Measurements from ENCODE around the gene KCNQ4. TPM values are rescaled to one million over a fixed set of nuclear protein-coding genes. Genes with fewer than 3 reads are reported as not detected.
A peak's percentile ranks its signal among the peaks of the same experiment; 100 is the strongest.

KCNQ4 gene
- total and polyA plus RNA-seq, 2 donors (not counting 3 experiments of a cell fraction or from before 2014, with no cell fraction given) = 0.06 to 0.07 TPM

DNA sequence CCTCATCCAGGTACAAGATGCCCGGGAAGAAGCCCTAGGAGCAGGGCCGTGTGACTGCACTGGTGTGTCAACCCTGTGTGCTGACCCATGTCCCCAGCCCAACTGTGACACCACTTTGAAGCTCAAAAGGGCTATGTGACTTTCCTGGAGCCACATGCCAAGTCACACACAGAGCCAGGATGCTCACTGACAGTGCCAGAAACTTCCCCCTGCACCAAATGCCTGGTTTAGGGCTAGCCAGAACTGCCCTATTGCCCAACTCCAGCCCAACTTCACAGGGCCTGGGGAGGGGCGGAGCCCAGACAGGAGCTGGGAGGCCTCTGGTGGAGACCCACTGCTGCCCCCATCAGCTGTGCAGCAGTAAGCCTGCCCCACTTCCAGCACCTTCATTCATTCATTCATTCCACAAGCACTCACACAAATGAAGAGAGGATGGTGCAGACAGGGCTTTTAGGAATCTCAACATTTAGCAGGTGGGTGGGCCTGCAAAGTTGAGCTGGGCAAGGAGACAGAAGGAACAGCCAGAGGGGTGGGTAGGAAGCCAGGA lies 36.7 kb downstream of the KCNQ4 start:
- no TSS peak for BruUV-seq (replicated peaks)
- FAIRE-seq = no peak
- Histone ChIP-seq H3K79me2 (ENCODE audit: control insufficient read depth, insufficient read depth, low read length) (no peaks in the 10 kb centered on the region), H3K27me3 (ENCODE audit: control insufficient read depth in 2 of 2, insufficient read depth in 2 of 2, low read length in 2 of 2) (peaks cover 0 to 10% of the 10 kb centered on the region in 2 experiments), H3K4me2 (ENCODE audit: insufficient read depth, low read length) (no peak overlapping the region), H3K36me3 (ENCODE audit: control insufficient read depth in 2 of 2, extremely low read depth in 1 of 2, insufficient read depth in 2 of 2, low read length in 2 of 2) (no peaks in the 10 kb centered on the region), H3K9me3 (replicated peaks; ENCODE audit: control insufficient read depth, insufficient read depth, low read length) (no peaks in the 10 kb centered on the region), H2AFZ (ENCODE audit: low read depth, low read length) (no peak overlapping the region), H3K4me1 (ENCODE audit: control insufficient read depth, extremely low read depth, insufficient read depth, low read length) (peaks cover 2% of the 10 kb centered on the region), H3K4me3 (replicated peaks in 1 of 3; ENCODE audit: insufficient read depth in 1 of 3, low read depth in 1 of 3, low read length in 3 of 3) (no peak overlapping the region), H3K27ac (ENCODE audit: insufficient read depth, low read depth, low read length) (no peak overlapping the region), H4K20me1 (replicated peaks; ENCODE audit: control insufficient read depth, extremely low read depth, insufficient read depth, low read length) (no peaks in the 10 kb centered on the region), H3K9ac (replicated peaks; ENCODE audit: extremely low read depth, insufficient read depth, low read length) (no peak overlapping the region), H3K9me1 (replicated peaks; ENCODE audit: control insufficient read depth, extremely low read depth, insufficient read depth, low read length) (no peaks in the 10 kb centered on the region)
- no peak for DNase-seq (ENCODE audit: low read depth, low spot score)
- POLR2A ChIA-PET = no interaction called here
- TF ChIP-seq FOS (IDR thresholded peaks at IDR 0.05; ENCODE audit: borderline replicate concordance, insufficient read depth, low read length) (no peak), MYC (IDR thresholded peaks at IDR 0.05; ENCODE audit: low read depth, low read length) (no peak), JUN (IDR thresholded peaks at IDR 0.05; ENCODE audit: borderline replicate concordance, insufficient read depth, insufficient read length, low read depth) (no peak), POLR2A (IDR thresholded peaks at IDR 0.05; ENCODE audit: low read depth, low read length) (no peak), EZH2 (IDR thresholded peaks at IDR 0.05; ENCODE audit: borderline replicate concordance, low read depth, low read length, severe bottlenecking) (peak; percentile 31)
- TF ChIP-seq, protein P1, sequence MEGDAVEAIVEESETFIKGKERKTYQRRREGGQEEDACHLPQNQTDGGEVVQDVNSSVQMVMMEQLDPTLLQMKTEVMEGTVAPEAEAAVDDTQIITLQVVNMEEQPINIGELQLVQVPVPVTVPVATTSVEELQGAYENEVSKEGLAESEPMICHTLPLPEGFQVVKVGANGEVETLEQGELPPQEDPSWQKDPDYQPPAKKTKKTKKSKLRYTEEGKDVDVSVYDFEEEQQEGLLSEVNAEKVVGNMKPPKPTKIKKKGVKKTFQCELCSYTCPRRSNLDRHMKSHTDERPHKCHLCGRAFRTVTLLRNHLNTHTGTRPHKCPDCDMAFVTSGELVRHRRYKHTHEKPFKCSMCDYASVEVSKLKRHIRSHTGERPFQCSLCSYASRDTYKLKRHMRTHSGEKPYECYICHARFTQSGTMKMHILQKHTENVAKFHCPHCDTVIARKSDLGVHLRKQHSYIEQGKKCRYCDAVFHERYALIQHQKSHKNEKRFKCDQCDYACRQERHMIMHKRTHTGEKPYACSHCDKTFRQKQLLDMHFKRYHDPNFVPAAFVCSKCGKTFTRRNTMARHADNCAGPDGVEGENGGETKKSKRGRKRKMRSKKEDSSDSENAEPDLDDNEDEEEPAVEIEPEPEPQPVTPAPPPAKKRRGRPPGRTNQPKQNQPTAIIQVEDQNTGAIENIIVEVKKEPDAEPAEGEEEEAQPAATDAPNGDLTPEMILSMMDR (IDR thresholded peaks at IDR 0.05; ENCODE audit: extremely low read depth in 1 of 2, insufficient read depth in 1 of 2, low read depth in 1 of 2, low read length in 2 of 2) = no peak
- dilution Hi-C loops (cut with MboI; ENCODE audit: extremely low pct_ligation_motif_present, low sequenced_read_pairs) (no loop called here), intact Hi-C loops (cut with micrococcal nuclease) (no loop called here)
- CTCF ChIA-PET = interaction anchor here (0.6 to 1.9 kb wide), 4 partner anchors 12 to 129 kb away, joined by 3 to 9 read pairs (median 4); no protein-coding TSS in a partner anchor
